WTC11 (cell line): ENCODE data around the gene NT5C3B. TPM values are rescaled to one million over a fixed set of nuclear protein-coding genes. Genes with fewer than 3 reads are reported as not detected.

Source experiments
- ATAC-seq: fragments of 200-7000 bp; cut with Tn5 transposase; 2 replicates; pipeline ENCODE4 v1.10.0; 2021; ENCODE audit warnings: mild to moderate bottlenecking, moderate library complexity
- CTCF ChIA-PET: fragments of 300-600 bp; sonication (Branson Sonifier 250); formaldehyde crosslinking; loops from one replicate; lab custom pipeline; 2021; ENCODE audit warnings: antibody characterized with exemption; lab: Charles Lee
- POLR2A ChIA-PET: fragments of 350-600 bp; sonication (Branson Sonifier 250); formaldehyde crosslinking; loops from one replicate; lab custom pipeline; 2021; ENCODE audit warnings: antibody characterized with exemption; lab: Charles Lee
- DNase-seq: peaks from one replicate; pipeline ENCODE4 v3.0.0; 2021; ENCODE audit warnings: low spot score
- H3K27ac Mint-ChIP-seq: 2 replicates; pipeline ENCODE4 v1.8.0; 2021; ENCODE audit warnings: mixed read lengths
- H3K27me3 Mint-ChIP-seq: 2 replicates; pipeline ENCODE4 v1.8.0; 2021; ENCODE audit warnings: low read depth, mild to moderate bottlenecking, moderate library complexity, mixed read lengths
- H3K36me3 Mint-ChIP-seq: 2 replicates; pipeline ENCODE4 v1.8.0; 2021; ENCODE audit warnings: mixed read lengths
- H3K4me1 Mint-ChIP-seq: 2 replicates; pipeline ENCODE4 v1.8.0; 2022; ENCODE audit warnings: mixed read lengths
- H3K4me3 Mint-ChIP-seq: 2 replicates; pipeline ENCODE4 v1.8.0; 2021; ENCODE audit warnings: mild to moderate bottlenecking, moderate library complexity, mixed read lengths
- H3K9me3 Mint-ChIP-seq: 2 replicates; pipeline ENCODE4 v1.8.0; 2021; ENCODE audit warnings: mixed read lengths
- ATF2 ChIP-seq: sonication (generic); formaldehyde crosslinking; IDR thresholded peaks from 2 replicates; pipeline ENCODE4 v1.8.1; 2022; ENCODE audit warnings: low read depth, missing genetic modification reagents, borderline replicate concordance
- ATF6 ChIP-seq: sonication (generic); formaldehyde crosslinking; IDR thresholded peaks from 2 replicates; pipeline ENCODE4 v1.8.1; 2023; ENCODE audit warnings: mild to moderate bottlenecking, missing genetic modification reagents
- CREB1 ChIP-seq: sonication (generic); formaldehyde crosslinking; IDR thresholded peaks from 2 replicates; pipeline ENCODE4 v1.8.0; 2023; ENCODE audit warnings: mild to moderate bottlenecking, missing genetic modification reagents
- FOXP1 ChIP-seq: sonication (generic); formaldehyde crosslinking; IDR thresholded peaks from 2 replicates; pipeline ENCODE4 v1.8.0; 2022; ENCODE audit warnings: missing genetic modification reagents, mild to moderate bottlenecking, moderate library complexity, borderline replicate concordance
- HMGXB4 ChIP-seq: sonication (generic); formaldehyde crosslinking; IDR thresholded peaks from 2 replicates; pipeline ENCODE4 v1.8.1; 2023; ENCODE audit warnings: mild to moderate bottlenecking, moderate library complexity, missing genetic modification reagents
- NR2C2 ChIP-seq: sonication (generic); formaldehyde crosslinking; IDR thresholded peaks from 2 replicates; pipeline ENCODE4 v1.8.0; 2022; ENCODE audit warnings: mild to moderate bottlenecking, missing genetic modification reagents
- PREB ChIP-seq: sonication (generic); formaldehyde crosslinking; IDR thresholded peaks from 2 replicates; pipeline ENCODE4 v1.8.1; 2022; ENCODE audit warnings: mild to moderate bottlenecking, missing genetic modification reagents, moderate library complexity, borderline replicate concordance
- ZNF121 ChIP-seq: sonication (generic); formaldehyde crosslinking; IDR thresholded peaks from 2 replicates; pipeline ENCODE4 v1.8.0; 2023; ENCODE audit warnings: missing genetic modification reagents
- ZNF423 ChIP-seq: fragments of 250-450 bp; sonication (Bioruptor Pico); IDR thresholded peaks from 2 replicates; pipeline ENCODE4 v2.1.2; 2022; ENCODE audit warnings: mild to moderate bottlenecking, moderate library complexity
- ZNF425 ChIP-seq: fragments of 250-450 bp; sonication (Bioruptor Pico); conservative IDR thresholded peaks from 2 replicates; pipeline ENCODE4 v1.9.0; 2021; ENCODE audit warnings: mild to moderate bottlenecking
- total RNA-seq: library from RNA; stranded (reverse); gene quantifications from 3 replicates; pipeline ENCODE4 v1.2.3, GENCODE V29; 2021

NT5C3B gene
- total RNA-seq, 1 experiment from 2014 or later = 58.1 TPM

- DNase-seq = no peak
- Mint-ChIP-seq H3K36me3 (no peaks in the 10 kb centered on the region; the same call in 1 of the 2 replicates), H3K27me3 (no peaks in the 10 kb centered on the region), H3K4me3 (peak overlapping the region; percentile 18; the same call in 1 of the 2 replicates), H3K9me3 (no peaks in the 10 kb centered on the region), H3K4me1 (peaks cover 48% of the 10 kb centered on the region), H3K27ac (peak overlapping the region; percentile 88)
- ATAC-seq = no peak
- ChIA-PET POLR2A (interaction anchor here (0.7 to 1.4 kb wide), 3 partner anchors 8 to 37 kb away, joined by 3 to 5 read pairs (median 4); no protein-coding TSS in a partner anchor), CTCF (interaction anchor here (0.7 to 1.3 kb wide), 3 partner anchors 8 to 69 kb away, joined by 4 read pairs; no protein-coding TSS in a partner anchor)
- TF ChIP-seq ATF6 (CRISPR knock-in tag) (no peak), NR2C2 (no peak)
Measured at GRCh38 chr17:41781404-41782110, 54.5 kb downstream of the NT5C3B start.

GRCh38 chr17:41779954-41780353, 56.1 kb downstream of the NT5C3B start:
- Mint-ChIP-seq H3K9me3 (no peaks in the 10 kb centered on the region), H3K4me3 (no peak overlapping the region), H3K27me3 (no peaks in the 10 kb centered on the region), H3K27ac (no peak overlapping the region), H3K36me3 (no peaks in the 10 kb centered on the region; the same call in 1 of the 2 replicates), H3K4me1 (peaks cover 63% of the 10 kb centered on the region)
- peak; percentile 74 for TF ChIP-seq ZNF121
- TF ChIP-seq HMGXB4 (CRISPR knock-in tag) = no peak
- POLR2A ChIA-PET = no interaction called here
- DNase-seq (no peak), ATAC-seq (no peak)
- CTCF ChIA-PET = no interaction called here

GRCh38 chr17:41777574-41778188, 58.4 kb downstream of the NT5C3B start:
- peaks cover 64% of the 10 kb centered on the region for H3K4me1 Mint-ChIP-seq

More at GRCh38 chr17:41777574-41778188, 58.4 kb downstream of the NT5C3B start:
- Mint-ChIP-seq H3K9me3 (no peaks in the 10 kb centered on the region), H3K36me3 (no peaks in the 10 kb centered on the region; the same call in 1 of the 2 replicates), H3K4me3 (no peak overlapping the region), H3K27me3 (no peaks in the 10 kb centered on the region), H3K27ac (peak overlapping the region; percentile 70; the same call in 1 of the 2 replicates)
- TF ChIP-seq ZNF425 (CRISPR knock-in tag) = no peak
- no peak for TF ChIP-seq PREB (CRISPR knock-in tag)
- no peak for TF ChIP-seq FOXP1
- no peak for TF ChIP-seq CREB1 (CRISPR knock-in tag)
- peak; percentile 71 for TF ChIP-seq ZNF423 (CRISPR knock-in tag)
- TF ChIP-seq ATF2 (CRISPR knock-in tag) = no peak
- CTCF ChIA-PET = interaction anchor here (0.8 to 7.1 kb wide), 11 partner anchors 8 to 249 kb away, joined by 3 to 135 read pairs (median 4); partner anchors contain the start of genes JUP and P3H4
- DNase-seq (no peak), ATAC-seq (no peak)
- POLR2A ChIA-PET = interaction anchor here (0.7 to 3.0 kb wide), 5 partner anchors 8 to 106 kb away, joined by 3 to 29 read pairs (median 3); partner anchors contain the start of gene JUP
